ENCODE measurements around the gene AGBL4.
"Not testable (repeated sequence)": the region's sequence is repeated elsewhere in the genome, so short reads cannot be mapped to it uniquely, and the experiment has no call there.

The AGBL4 gene

GRCh38 chr1:49307457-49307856 is 716.3 kb downstream of the AGBL4 start:
- TF ChIP-seq, protein P1, sequence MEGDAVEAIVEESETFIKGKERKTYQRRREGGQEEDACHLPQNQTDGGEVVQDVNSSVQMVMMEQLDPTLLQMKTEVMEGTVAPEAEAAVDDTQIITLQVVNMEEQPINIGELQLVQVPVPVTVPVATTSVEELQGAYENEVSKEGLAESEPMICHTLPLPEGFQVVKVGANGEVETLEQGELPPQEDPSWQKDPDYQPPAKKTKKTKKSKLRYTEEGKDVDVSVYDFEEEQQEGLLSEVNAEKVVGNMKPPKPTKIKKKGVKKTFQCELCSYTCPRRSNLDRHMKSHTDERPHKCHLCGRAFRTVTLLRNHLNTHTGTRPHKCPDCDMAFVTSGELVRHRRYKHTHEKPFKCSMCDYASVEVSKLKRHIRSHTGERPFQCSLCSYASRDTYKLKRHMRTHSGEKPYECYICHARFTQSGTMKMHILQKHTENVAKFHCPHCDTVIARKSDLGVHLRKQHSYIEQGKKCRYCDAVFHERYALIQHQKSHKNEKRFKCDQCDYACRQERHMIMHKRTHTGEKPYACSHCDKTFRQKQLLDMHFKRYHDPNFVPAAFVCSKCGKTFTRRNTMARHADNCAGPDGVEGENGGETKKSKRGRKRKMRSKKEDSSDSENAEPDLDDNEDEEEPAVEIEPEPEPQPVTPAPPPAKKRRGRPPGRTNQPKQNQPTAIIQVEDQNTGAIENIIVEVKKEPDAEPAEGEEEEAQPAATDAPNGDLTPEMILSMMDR (IDR thresholded peaks at IDR 0.05; ENCODE audit: low read depth, low read length), result no peak
- in situ Hi-C loops (cut with HindIII; ENCODE audit: low sequenced_read_pairs), result no loop called here
- H3K4me3 ChIP-seq (ENCODE audit: low read depth, low read length), result no peak overlapping the region
- DNase-seq (ENCODE audit: low read depth, low spot score), result no peak

DNA sequence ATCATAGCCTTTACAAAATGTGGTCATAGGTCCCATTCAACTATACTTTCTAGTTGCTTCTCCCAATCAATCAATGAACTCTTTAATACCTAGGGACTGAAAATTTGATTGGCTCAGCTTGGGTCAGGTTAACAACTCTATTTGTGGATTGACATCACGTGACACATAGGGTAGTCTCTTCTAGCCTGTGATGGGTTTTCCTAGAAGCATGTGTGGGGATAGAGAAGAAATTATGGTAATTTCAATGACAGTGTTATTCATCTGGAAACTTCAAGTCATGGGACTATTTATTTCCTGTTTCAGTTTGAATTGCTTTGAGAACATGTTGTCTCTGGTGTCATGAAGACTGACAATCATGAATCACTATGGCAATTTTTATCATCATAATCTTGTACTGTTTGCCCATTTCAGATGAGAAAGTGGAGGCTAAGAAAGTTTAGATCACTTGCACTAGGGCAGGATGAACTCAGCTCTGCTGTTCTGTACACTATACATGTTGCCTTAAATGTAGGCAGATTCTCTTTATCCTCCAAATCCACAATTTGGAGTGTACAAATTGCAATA is 717.2 kb downstream of the AGBL4 start:
- H3K4me3 ChIP-seq (ENCODE audit: low read depth, low read length), result no peak overlapping the region
- in situ Hi-C loops (cut with HindIII; ENCODE audit: low sequenced_read_pairs), result no loop called here
- no peak for DNase-seq (ENCODE audit: low read depth, low spot score)
- TF ChIP-seq, protein P1 (IDR thresholded peaks at IDR 0.05; ENCODE audit: low read depth, low read length), result no peak

GRCh38 chr1:49302400-49302799 is 721.4 kb downstream of the AGBL4 start:
- H3K4me3 ChIP-seq (ENCODE audit: low read depth, low read length); DNase-seq (ENCODE audit: low read depth, low spot score); in situ Hi-C loops (cut with HindIII; ENCODE audit: low sequenced_read_pairs): not testable (repeated sequence)

- H3K4me3 ChIP-seq (ENCODE audit: low read depth, low read length), result no peak overlapping the region
- in situ Hi-C loops (cut with HindIII; ENCODE audit: low sequenced_read_pairs), result no loop called here
- TF ChIP-seq, protein P1 (IDR thresholded peaks at IDR 0.05; ENCODE audit: low read depth, low read length), result no peak
- DNase-seq (ENCODE audit: low read depth, low spot score), result no peak
These were observed 725.5 kb downstream of the AGBL4 start for GRCh38 chr1:49298304-49298703.

DNA sequence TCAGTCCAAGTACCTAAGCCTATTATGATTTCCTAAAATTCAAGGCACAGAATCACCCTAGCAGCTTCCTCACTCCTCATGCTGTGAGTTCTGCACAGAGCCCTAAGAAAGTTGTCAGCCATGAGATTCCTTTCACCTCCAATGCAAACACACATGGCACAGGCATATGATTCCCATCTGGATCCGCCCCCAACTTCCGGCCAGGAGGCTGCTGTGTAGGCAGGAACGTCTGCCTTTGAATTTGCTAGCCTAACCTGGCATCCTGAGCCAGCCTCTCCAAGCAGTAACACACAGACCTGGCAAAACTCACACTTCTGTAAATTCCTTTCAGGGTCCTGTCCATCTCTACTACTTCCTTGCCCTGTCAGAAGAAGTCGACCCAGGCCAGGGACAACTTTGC is 726.0 kb downstream of the AGBL4 start:
- no peak overlapping the region for H3K4me3 ChIP-seq (ENCODE audit: low read depth, low read length)
- no peak for DNase-seq (ENCODE audit: low read depth, low spot score)
- in situ Hi-C loops (cut with HindIII; ENCODE audit: low sequenced_read_pairs), result no loop called here
- TF ChIP-seq, protein P1 (IDR thresholded peaks at IDR 0.05; ENCODE audit: low read depth, low read length), result no peak

DNA sequence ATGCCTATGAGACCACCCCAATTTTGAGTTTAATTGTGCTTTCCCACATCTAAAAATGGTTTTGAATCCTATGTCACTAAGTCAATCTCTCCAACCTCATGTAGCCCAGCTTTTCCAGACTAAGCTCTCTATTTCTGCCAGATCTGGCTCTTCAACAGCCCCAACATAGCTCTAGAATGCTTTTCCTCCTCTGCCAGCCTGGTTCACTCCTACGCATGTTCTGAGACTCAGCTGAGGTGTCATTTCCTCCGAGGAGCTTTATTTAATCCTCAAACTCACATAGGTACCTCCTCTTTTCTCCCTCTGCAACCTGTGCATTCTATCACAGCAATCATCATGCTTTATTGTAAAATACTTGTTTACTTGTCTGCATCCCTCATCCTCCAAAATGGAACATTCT is 729.2 kb downstream of the AGBL4 start:
- in situ Hi-C loops (cut with HindIII; ENCODE audit: low sequenced_read_pairs), result no loop called here
- H3K4me3 ChIP-seq (ENCODE audit: low read depth, low read length), result no peak overlapping the region
- TF ChIP-seq, protein P1 (IDR thresholded peaks at IDR 0.05; ENCODE audit: low read depth, low read length), result no peak
- no peak for DNase-seq (ENCODE audit: low read depth, low spot score)

DNA sequence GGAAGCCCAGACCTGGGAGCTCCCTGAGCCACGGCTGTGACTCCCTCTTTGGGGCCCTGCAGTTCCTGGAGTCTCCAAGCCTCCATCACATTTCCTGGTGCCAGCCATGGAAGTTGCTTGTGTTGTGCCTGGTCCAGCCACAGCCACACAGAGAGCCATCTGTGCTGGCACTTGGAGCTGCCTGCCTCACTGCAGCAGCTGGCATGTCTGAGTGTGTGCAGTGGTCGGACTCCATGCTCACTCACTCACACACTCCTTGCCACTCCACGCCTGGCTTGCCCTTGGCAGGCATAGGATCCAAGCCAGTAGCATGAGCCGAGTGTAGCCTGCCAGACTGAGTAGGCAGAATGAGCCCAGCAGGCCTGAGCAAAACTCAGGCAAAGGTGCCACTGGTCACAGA is 730.7 kb downstream of the AGBL4 start:
- no peak for DNase-seq (ENCODE audit: low read depth, low spot score)
- TF ChIP-seq, protein P1 (IDR thresholded peaks at IDR 0.05; ENCODE audit: low read depth, low read length), result no peak
- in situ Hi-C loops (cut with HindIII; ENCODE audit: low sequenced_read_pairs), result no loop called here
- H3K4me3 ChIP-seq (ENCODE audit: low read depth, low read length), result no peak overlapping the region

DNA sequence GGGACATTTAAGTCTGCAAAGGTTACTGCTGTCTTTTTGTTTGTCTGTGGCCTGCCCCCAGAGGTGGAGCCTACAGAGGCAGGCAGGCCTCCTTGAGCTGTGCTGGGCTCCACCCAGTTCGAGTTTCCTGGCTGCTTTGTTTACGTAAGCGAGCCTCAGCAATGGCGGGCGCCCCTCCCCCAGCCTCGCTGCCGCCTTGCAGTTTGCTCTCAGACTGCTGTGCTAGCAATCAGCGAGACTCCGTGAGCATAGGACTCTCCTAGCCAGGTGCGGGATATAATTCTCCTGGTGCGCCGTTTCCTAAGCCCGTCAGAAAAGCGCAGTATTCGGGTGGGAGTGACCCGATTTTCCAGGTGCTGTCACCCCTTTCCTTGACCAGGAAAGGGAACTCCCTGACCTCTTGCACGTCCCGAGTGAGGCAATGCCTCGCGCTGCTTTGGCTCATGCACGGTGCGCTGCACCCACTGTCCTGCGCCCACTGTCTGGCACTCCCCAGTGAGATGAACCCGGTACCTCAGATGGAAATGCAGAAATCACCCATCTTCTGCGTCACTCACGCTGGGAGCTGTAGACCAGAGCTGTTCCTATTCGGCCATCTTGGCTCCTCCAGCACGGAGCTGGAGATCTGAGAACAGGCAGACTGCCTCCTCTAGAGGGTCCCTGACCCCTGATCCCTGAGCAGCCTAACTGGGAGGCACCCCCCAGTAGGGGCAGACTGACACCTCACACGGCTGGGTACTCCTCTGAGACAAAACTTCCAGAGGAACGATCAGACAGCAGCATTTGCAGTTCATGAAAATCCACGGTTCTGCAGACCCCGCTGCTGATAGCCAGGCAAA is 766.3 kb downstream of the AGBL4 start:
- in situ Hi-C loops (cut with HindIII; ENCODE audit: low sequenced_read_pairs); DNase-seq (ENCODE audit: low read depth, low spot score); H3K4me3 ChIP-seq (ENCODE audit: low read depth, low read length): not testable (repeated sequence)
